Measurements from ENCODE around the gene AADACL4.

Gene AADACL4

DNA sequence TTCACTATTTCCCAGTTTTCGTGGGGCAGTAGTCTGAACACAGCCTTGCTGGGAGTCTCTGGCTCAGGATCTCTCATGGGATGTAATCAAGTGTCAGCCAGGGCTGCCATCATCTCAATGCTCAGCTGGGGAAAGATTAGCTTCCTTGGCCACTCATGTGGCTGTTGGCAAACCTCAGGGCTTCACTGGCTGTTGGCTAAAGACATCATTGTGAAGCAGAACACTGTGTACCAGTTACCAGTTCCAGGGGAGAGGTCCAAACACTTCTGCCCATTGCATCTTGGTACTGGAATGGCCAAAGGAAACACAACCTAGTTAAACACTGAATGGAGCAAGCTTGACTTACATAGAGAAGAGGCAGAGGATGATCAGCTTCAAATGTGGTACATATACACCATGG lies 33.7 kb downstream of the AADACL4 start:
- no peak for TF ChIP-seq POLR2A (IDR thresholded peaks at IDR 0.05; ENCODE audit: low read depth, low read length)
- TF ChIP-seq TAF1 (IDR thresholded peaks at IDR 0.05; ENCODE audit: borderline replicate concordance, low read depth, low read length): no peak
- TF ChIP-seq POLR2AphosphoS5 (IDR thresholded peaks at IDR 0.05; ENCODE audit: low read depth, low read length): no peak
- FAIRE-seq (no peak), DNase-seq (ENCODE audit: insufficient read length) (no peak)

DNA sequence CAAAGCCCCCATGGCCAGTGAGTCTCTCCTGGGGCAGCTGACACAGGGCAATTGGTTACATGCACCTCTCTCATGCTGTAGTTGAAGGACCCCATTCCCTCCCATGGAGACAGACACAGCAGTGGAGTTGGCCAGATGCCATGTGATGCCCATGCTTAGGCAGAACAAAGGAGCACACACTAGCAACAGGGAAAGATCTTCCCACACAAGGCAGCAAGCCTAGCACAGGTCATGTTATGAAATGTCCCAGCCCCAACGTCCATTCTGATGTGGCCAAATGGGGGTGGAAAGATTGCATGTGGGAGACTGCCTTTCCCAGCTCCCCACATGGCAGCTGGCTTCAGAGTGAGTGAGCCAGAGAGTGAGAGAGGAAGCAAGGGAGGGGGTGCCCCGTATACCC lies 34.5 kb downstream of the AADACL4 start:
- DNase-seq (ENCODE audit: insufficient read length): no peak

DNA sequence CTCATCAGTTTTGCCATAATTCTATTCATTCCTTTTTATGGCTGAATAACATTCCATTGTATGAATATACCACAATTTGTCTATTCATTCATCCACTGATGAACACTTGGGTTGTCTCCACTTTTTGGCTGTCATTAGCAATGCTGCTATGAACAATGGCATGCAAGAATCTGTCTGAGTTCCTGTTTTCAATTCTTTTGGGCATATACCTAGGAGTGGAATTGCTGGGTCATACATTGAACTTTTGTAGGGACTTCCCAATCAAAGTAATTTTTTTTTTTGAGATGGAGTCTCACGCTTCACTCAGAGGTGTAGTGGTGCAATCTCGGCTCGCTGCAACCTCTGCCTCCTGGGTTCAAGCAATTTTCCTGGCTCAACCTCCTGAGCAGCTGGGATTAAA lies 34.9 kb downstream of the AADACL4 start:
- FAIRE-seq: no peak
- TF ChIP-seq POLR2A (IDR thresholded peaks at IDR 0.05; ENCODE audit: low read depth, low read length): no peak
- TF ChIP-seq TAF1 (IDR thresholded peaks at IDR 0.05; ENCODE audit: borderline replicate concordance, low read depth, low read length): no peak
- no peak for TF ChIP-seq POLR2AphosphoS5 (IDR thresholded peaks at IDR 0.05; ENCODE audit: low read depth, low read length)

More for the DNA sequence above, 34.5 kb downstream of the AADACL4 start:
- TF ChIP-seq POLR2A (IDR thresholded peaks at IDR 0.05; ENCODE audit: low read depth, low read length) (no peak), POLR2AphosphoS5 (IDR thresholded peaks at IDR 0.05; ENCODE audit: low read depth, low read length) (no peak), TAF1 (IDR thresholded peaks at IDR 0.05; ENCODE audit: borderline replicate concordance, low read depth, low read length) (no peak)
- FAIRE-seq: no peak

DNA sequence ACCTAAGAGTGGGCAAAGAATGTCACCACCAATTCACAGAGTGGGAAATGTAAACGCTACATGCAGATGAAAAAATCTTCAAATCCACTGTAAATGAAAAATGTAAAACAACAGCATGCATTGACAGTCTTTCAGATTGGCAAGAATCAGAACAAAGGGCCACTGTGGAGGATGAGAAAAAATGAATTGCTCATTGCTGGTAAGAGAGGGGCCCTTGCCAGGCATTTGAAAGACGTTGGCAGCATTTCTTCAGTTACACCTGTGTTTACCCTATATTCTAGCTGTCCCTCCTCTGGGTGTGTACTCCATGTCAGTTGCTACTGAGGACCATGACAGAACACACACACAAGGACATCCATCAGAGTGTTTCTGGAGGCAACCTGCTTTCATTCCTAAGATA lies 46.3 kb downstream of the AADACL4 start:
- DNase-seq (ENCODE audit: insufficient read length) (no peak), FAIRE-seq (no peak)
- TF ChIP-seq POLR2AphosphoS5 (IDR thresholded peaks at IDR 0.05; ENCODE audit: low read depth, low read length): no peak
- no peak for TF ChIP-seq POLR2A (IDR thresholded peaks at IDR 0.05; ENCODE audit: low read depth, low read length)
- no peak for TF ChIP-seq TAF1 (IDR thresholded peaks at IDR 0.05; ENCODE audit: borderline replicate concordance, low read depth, low read length)

More for the DNA sequence above, 34.9 kb downstream of the AADACL4 start:
- DNase-seq (ENCODE audit: insufficient read length): no peak

DNA sequence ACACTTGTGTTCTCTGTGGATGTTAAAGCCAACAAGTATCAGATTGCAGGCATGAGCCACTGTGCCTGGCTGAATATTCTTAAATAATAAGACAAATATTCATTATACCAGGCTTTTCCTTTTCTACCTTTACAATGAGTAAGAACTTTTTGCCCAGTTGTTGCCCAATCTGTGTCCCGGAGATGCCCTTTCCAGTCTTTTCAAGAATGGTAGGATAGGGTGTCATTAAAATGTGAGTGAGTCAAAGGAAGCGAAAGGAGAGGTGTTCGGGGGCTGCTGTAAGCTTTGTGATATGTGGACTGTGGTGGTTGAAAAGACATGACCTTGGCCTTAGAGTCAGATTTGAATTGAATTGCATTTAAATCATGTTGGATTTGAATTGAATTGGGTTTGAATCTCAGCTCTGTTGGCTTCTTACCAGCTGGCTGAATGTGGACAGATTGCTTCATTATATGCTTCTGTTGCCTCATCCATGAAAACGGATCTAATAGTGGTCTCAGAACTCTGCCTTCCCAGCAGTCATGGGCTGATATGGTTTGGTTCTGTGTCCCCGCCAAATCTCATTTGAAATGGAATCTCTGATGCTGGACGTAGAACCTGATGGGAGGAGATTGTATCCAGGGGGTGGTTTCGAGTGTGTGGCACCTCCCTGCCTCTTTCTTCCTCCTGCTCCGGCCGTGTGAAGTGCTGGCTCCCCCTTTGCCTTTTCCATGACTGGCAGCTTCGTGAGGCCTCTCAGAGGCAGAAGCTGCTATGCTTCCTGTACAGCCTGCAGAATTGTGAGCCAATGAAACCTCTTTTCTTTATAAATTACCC lies 49.3 kb downstream of the AADACL4 start:
- DNase-seq (ENCODE audit: insufficient read length) (no peak), FAIRE-seq (no peak)
- no peak for TF ChIP-seq POLR2A (IDR thresholded peaks at IDR 0.05; ENCODE audit: low read depth, low read length)
- TF ChIP-seq TAF1 (IDR thresholded peaks at IDR 0.05; ENCODE audit: borderline replicate concordance, low read depth, low read length): no peak
- TF ChIP-seq POLR2AphosphoS5 (IDR thresholded peaks at IDR 0.05; ENCODE audit: low read depth, low read length): no peak

DNA sequence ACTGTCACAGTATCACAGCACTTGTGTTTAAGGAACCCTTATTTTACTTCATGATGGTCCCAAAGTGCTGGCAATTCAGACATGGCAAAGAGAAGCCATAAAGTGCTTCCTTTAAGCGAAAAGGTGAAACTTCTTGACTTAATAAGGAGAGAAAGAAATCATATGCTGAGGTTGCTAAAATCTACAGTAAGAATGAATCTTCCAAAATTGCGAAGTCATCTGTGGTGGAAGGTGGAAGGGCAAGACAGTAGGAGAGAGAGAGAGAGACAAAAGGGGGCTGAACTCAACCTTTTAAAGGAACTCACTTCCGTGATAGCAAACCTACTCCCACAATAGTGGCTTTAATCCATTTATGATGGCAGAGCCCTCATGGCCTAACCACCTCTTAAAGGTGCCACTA lies 52.8 kb downstream of the AADACL4 start:
- FAIRE-seq (no peak), DNase-seq (ENCODE audit: insufficient read length) (no peak)
- no peak for TF ChIP-seq POLR2A (IDR thresholded peaks at IDR 0.05; ENCODE audit: low read depth, low read length)
- TF ChIP-seq POLR2AphosphoS5 (IDR thresholded peaks at IDR 0.05; ENCODE audit: low read depth, low read length): no peak
- no peak for TF ChIP-seq TAF1 (IDR thresholded peaks at IDR 0.05; ENCODE audit: borderline replicate concordance, low read depth, low read length)

DNA sequence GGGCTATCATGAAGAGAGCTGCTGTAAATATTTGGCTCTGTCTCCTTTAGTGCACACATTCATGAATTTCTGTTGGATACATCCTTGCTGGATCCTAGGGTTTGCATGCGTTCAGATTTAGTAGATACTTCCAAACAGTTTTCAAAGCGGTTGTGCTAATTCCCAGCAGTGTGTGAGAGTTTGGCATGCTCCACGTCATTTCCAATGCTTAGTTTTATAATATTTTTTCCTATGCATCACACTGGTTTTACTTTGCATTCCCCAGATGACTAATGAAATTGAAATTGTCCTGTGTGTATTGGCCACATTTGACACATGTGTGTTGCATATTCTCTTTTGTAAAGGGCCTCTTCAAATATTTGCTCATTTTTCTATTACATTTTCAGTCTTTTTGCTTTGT lies 53.5 kb downstream of the AADACL4 start:
- TF ChIP-seq POLR2AphosphoS5 (IDR thresholded peaks at IDR 0.05; ENCODE audit: low read depth, low read length) (no peak), POLR2A (IDR thresholded peaks at IDR 0.05; ENCODE audit: low read depth, low read length) (no peak), TAF1 (IDR thresholded peaks at IDR 0.05; ENCODE audit: borderline replicate concordance, low read depth, low read length) (no peak)
- DNase-seq (ENCODE audit: insufficient read length): no peak
- FAIRE-seq: no peak

DNA sequence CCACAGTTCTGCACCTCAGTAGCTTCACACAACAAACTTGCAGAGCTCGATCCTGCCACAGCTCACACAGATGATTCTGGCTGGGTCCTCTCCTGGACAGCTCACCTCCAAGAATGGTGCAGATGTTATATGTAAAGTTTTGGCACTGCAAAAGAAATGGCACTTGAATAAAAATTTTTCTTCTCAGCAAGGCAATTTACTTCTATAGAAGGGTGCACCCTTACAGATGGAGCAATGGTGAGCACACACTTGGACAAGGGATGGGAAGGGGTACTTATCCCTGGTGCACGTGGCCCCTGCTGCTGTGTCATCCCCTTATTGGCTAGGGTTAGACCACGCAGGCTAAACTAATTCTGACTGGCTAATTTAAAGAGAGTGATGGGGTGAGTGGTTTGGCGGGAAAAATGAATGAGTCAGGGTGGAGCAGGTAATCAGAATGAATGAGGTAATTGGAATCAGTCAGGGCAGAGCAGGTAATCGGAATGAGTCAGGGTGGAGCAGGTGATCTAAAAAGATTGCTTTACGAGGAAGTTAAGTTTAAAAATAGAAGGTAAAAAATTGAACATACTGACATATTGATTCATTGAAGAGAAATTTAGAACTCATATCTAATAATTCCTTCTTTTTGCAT lies 60.1 kb downstream of the AADACL4 start:
- TF ChIP-seq POLR2AphosphoS5 (IDR thresholded peaks at IDR 0.05; ENCODE audit: low read depth, low read length): no peak
- no peak for TF ChIP-seq TAF1 (IDR thresholded peaks at IDR 0.05; ENCODE audit: borderline replicate concordance, low read depth, low read length)
- TF ChIP-seq POLR2A (IDR thresholded peaks at IDR 0.05; ENCODE audit: low read depth, low read length): no peak
- FAIRE-seq: no peak
- DNase-seq (ENCODE audit: insufficient read length): no peak

DNA sequence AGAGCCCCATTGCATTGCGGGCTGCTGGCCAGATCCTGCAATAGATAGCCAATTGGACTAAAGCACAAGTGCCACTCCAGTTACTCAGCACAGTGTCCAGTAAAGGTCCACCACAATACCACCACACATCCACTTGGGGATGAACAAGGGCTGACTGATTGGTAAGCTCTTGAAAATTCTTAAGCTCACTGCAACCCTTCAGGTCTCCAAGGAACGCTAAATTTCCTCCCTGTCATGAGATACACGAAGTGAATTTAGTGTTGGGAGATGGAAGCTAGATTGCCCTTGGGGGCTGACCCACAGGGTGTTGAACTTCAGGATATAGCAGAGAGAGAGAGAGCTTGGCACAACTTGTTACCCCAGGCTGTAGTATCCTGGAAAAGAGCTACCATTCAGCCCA lies 62.2 kb downstream of the AADACL4 start:
- TF ChIP-seq POLR2A (IDR thresholded peaks at IDR 0.05; ENCODE audit: low read depth, low read length) (no peak), TAF1 (IDR thresholded peaks at IDR 0.05; ENCODE audit: borderline replicate concordance, low read depth, low read length) (no peak), POLR2AphosphoS5 (IDR thresholded peaks at IDR 0.05; ENCODE audit: low read depth, low read length) (no peak)
- FAIRE-seq (no peak), DNase-seq (ENCODE audit: insufficient read length) (no peak)

DNA sequence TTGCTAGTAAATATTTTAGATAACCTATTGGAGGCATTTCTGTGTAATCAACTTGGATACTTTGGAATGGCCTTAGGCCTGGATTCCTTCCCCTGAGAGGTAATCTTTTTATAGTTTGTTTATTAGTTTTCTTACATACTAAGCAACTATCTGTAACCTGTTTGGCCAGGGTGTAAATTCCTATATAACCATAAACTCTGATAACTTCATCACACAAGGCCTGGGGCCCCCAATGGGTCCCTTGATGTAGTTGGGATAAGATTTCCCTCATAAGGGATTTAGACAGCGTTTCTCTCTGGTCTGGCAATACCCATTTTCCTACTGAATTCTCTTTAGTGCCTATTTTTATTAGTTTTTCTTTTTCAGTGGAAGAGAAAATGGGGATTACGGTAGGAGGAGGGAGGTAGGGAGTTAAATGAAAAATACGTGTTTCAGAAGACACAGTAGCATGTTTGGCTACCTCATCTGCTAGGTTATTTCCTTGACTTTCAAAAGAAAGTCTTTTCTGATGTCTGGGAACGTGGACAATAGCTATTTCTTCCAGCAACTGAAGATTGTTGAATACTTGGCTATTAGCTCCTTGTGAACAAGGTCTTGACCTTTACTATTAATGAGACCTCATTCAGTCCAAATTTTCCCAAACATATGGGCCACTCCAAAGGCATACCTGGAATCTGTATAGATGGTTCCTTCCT lies 64.7 kb downstream of the AADACL4 start:
- TF ChIP-seq TAF1 (IDR thresholded peaks at IDR 0.05; ENCODE audit: borderline replicate concordance, low read depth, low read length): no peak
- TF ChIP-seq POLR2AphosphoS5 (IDR thresholded peaks at IDR 0.05; ENCODE audit: low read depth, low read length): no peak
- TF ChIP-seq POLR2A (IDR thresholded peaks at IDR 0.05; ENCODE audit: low read depth, low read length): no peak
- DNase-seq (ENCODE audit: insufficient read length): no peak
- FAIRE-seq: no peak

DNA sequence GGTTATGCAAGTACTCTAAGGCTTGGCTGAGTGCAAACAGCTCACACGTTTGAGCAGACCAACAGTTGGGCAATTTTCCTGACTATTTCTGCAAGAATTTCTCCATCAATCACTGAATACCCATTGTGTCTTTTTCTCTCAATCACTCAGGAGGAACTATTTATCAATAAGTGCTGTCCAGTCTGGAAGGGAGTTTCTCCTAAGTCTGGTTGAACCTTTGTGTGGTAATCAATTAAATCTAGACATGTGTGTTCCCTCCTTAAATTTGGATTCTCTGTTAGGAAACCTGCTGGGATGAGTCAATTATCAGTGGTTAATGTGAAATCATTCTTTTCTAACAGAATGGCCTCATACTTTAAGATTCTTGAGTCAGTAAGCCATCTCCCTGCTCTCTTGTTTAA lies 65.2 kb downstream of the AADACL4 start:
- no peak for FAIRE-seq
- no peak for DNase-seq (ENCODE audit: insufficient read length)
- no peak for TF ChIP-seq TAF1 (IDR thresholded peaks at IDR 0.05; ENCODE audit: borderline replicate concordance, low read depth, low read length)

All from GM12892 (cell line).